ENCODE data around the gene THAP5.

- TF ChIP-seq CTCF (conservative IDR thresholded peaks at IDR 0.05; ENCODE audit: low read depth, low read length), result no peak
- TF ChIP-seq EZH2 (IDR thresholded peaks at IDR 0.05; ENCODE audit: low read length, unreplicated experiment), result no peak
These were observed 35.0 kb upstream of the THAP5 start for GRCh38 chr7:108604307-108605077.
